Neural progenitor cell (in vitro differentiated cells): ENCODE data around the gene PROZ.

Experiments used
- CTCF ChIP-seq: fragments of 200-600 bp; sonication (generic); IDR thresholded peaks from 2 replicates; pipeline ENCODE4 v1.5.1; 2017; ENCODE audit warnings: antibody characterized with exemption, mild to moderate bottlenecking
- EZH2 ChIP-seq: fragments of 200-600 bp; sonication (generic); IDR thresholded peaks from 2 replicates; pipeline ENCODE4 v1.6.1; 2017; ENCODE audit warnings: antibody characterized with exemption, mild to moderate bottlenecking, moderate library complexity
- EZH2phosphoT487 ChIP-seq: fragments of 200-600 bp; sonication (generic); IDR thresholded peaks from 2 replicates; pipeline ENCODE4 v1.6.1; 2017; ENCODE audit warnings: antibody characterized with exemption

GRCh38 chr13:113166681-113167080 is 8.2 kb downstream of the PROZ start:
- TF ChIP-seq CTCF (no peak), EZH2 (no peak), EZH2phosphoT487 (no peak)
